GM21723 (cell line): ENCODE measurements around the gene SPATS2L.
A peak's percentile ranks its signal among the peaks of the same experiment; 100 is the strongest.

Experiments
- ATAC-seq: cut with Tn5 transposase; IDR thresholded peaks from one replicate; pipeline ENCODE4 v1.9.1; 2021; ENCODE audit warnings: mild to moderate bottlenecking, moderate library complexity; ENCODE audit not compliant: unreplicated experiment

The SPATS2L gene

GRCh38 chr2:200373973-200374416, 67.5 kb downstream of the SPATS2L start:
- ATAC-seq = peak; percentile 94

GRCh38 chr2:200376513-200377354, 70.2 kb downstream of the SPATS2L start:
- ATAC-seq = no peak

- ATAC-seq = no peak
These were observed 71.2 kb downstream of the SPATS2L start for GRCh38 chr2:200377355-200378336.

GRCh38 chr2:200378652-200379290, 72.3 kb downstream of the SPATS2L start:
- ATAC-seq = no peak

- ATAC-seq = no peak
These were observed 73.1 kb downstream of the SPATS2L start for GRCh38 chr2:200379481-200380090.

GRCh38 chr2:200380091-200380561, 73.6 kb downstream of the SPATS2L start:
- ATAC-seq = no peak

GRCh38 chr2:200380833-200381542, 74.5 kb downstream of the SPATS2L start:
- no peak for ATAC-seq

- ATAC-seq = no peak
These were observed 76.4 kb downstream of the SPATS2L start for GRCh38 chr2:200382874-200383273.

- ATAC-seq = peak; percentile 61
These were observed 77.1 kb downstream of the SPATS2L start for GRCh38 chr2:200383380-200384110.

- no peak for ATAC-seq
These were observed 78.7 kb downstream of the SPATS2L start for GRCh38 chr2:200385063-200385635.

- ATAC-seq = no peak
These were observed 86.7 kb downstream of the SPATS2L start for GRCh38 chr2:200393191-200393590.

- ATAC-seq = no peak
These were observed 87.6 kb downstream of the SPATS2L start for GRCh38 chr2:200394045-200394444.

- no peak for ATAC-seq
These were observed 90.3 kb downstream of the SPATS2L start for GRCh38 chr2:200396781-200397242.

GRCh38 chr2:200397785-200398184, 91.3 kb downstream of the SPATS2L start:
- ATAC-seq = no peak

GRCh38 chr2:200399046-200399445, 92.6 kb downstream of the SPATS2L start:
- ATAC-seq = no peak

- no peak for ATAC-seq
These were observed 93.1 kb downstream of the SPATS2L start for GRCh38 chr2:200399636-200400035.

GRCh38 chr2:200403814-200404213, 97.3 kb downstream of the SPATS2L start:
- no peak for ATAC-seq

- ATAC-seq = no peak
These were observed 98.1 kb downstream of the SPATS2L start for GRCh38 chr2:200404615-200405014.
